Activated naive CD8-positive, alpha-beta T cell treated with anti-CD3 and anti-CD28 coated beads, Interleukin-2, amount 50 U/mL, for 24 hours (primary cell): ENCODE measurements around the gene SRPK2.

Source experiments
- ATAC-seq: fragments of 150-1000 bp; cut with Tn5 transposase; one replicate; pipeline ENCODE4 v1.10.0; 2021
- DNase-seq: peaks from one replicate; pipeline ENCODE4 v3.0.0; 2021
- H3K27ac Mint-ChIP-seq: one replicate; pipeline ENCODE4 v1.8.0; 2021; ENCODE audit warnings: mild to moderate bottlenecking, mixed read lengths
- H3K27me3 Mint-ChIP-seq: one replicate; pipeline ENCODE4 v1.8.0; 2021; ENCODE audit warnings: mixed read lengths
- H3K36me3 Mint-ChIP-seq: one replicate; pipeline ENCODE4 v1.8.0; 2021; ENCODE audit warnings: low read depth, mixed read lengths
- H3K4me1 Mint-ChIP-seq: one replicate; pipeline ENCODE4 v1.8.0; 2021; ENCODE audit warnings: mixed read lengths
- H3K4me3 Mint-ChIP-seq: one replicate; pipeline ENCODE4 v1.8.0; 2021; ENCODE audit warnings: mild to moderate bottlenecking, moderate library complexity, mixed read lengths
- H3K9me3 Mint-ChIP-seq: one replicate; pipeline ENCODE4 v1.8.0; 2021; ENCODE audit warnings: mixed read lengths

SRPK2 gene

DNA sequence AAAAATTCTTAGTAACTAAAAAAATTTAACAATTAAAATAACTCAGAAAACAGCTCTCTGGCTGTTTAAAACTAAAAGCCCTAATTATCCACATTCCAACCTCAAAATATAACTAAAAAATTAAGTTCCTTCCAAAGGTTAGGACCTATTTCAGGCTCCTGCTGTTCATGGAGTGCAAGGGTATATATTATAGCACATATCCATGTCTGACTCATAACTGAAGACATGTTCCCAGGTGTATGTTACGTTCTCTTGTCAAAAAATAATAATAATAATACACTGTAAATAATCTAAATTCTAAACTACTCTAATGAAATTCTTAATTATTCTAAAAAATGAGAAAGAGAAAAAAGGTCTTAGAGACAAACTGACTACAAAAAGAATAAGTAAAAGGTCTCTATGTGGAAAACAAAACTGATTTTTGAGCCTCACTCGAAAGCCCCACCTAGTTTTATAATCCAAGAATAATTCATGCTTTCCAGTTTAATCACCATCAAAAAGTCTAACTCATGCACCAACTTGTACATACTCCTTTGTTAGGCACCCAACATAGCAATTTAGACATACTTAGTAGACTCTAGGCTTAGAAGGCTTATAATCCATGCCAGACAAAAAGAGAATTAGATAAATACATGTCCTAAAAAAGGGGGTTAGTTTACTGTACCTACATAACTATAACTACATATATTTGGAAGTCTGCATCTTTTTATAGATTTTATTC, 203.3 kb downstream of the SRPK2 start:
- no peaks in the 10 kb centered on the region for H3K9me3 Mint-ChIP-seq
- no peak overlapping the region for H3K27ac Mint-ChIP-seq
- H3K36me3 Mint-ChIP-seq: peaks cover 8% of the 10 kb centered on the region
- ATAC-seq: no peak
- H3K4me3 Mint-ChIP-seq: no peak overlapping the region
- no peak for DNase-seq
- peaks cover 14% of the 10 kb centered on the region for H3K4me1 Mint-ChIP-seq
- no peaks in the 10 kb centered on the region for H3K27me3 Mint-ChIP-seq

DNA sequence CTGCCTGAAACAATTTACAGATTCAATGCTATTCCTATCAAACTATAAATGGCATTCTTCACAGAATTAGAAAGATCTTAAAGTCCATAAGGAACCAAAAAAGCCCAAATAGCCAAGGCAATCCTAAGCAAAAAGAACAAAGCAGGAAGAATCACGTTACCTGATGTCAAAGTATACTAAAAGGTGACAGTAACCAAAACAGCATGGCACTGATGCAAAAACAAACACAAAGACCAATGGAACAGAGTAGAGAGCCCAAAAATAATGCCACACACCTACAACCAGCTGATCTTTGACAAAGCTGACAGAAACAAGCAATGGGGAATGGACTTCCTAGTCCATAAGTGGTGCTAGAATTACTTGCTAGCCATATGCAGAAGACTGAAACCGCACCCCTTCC, 208.7 kb downstream of the SRPK2 start:
- no peaks in the 10 kb centered on the region for H3K27me3 Mint-ChIP-seq
- H3K36me3 Mint-ChIP-seq: peaks cover 11% of the 10 kb centered on the region
- DNase-seq (no peak), ATAC-seq (no peak)
- peaks cover 6% of the 10 kb centered on the region for H3K9me3 Mint-ChIP-seq
- no peak overlapping the region for H3K4me3 Mint-ChIP-seq
- H3K4me1 Mint-ChIP-seq: peaks cover 2% of the 10 kb centered on the region
- H3K27ac Mint-ChIP-seq: no peak overlapping the region

DNA sequence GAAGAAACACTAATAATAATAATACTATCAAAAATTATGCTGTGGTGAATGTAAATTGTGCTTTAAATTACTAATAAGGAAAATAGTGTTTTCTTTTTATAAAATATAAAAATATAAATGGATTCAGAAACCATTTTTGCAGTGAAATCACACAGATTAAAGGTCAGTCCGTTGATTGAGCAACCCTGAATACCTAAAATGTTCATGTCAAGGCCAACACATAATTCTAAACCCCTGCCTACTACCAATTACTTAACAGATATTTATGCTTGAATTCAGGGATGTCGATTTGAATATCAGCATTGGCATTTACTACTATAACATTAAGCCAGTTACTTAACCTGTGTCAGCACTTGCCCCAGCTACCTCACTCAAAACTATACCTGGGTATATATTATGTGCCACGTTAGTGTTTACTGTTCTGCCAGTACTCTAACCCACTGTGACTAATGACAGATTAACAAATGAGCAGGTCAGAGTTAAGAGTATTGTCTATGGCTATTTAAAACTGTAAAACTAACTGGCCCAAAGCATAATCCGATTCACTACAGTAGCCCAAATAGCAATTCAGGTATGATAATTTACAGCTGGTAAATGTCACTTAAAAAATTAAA, 209.7 kb downstream of the SRPK2 start:
- peaks cover 6% of the 10 kb centered on the region for H3K9me3 Mint-ChIP-seq
- no peaks in the 10 kb centered on the region for H3K27me3 Mint-ChIP-seq
- H3K36me3 Mint-ChIP-seq: peaks cover 11% of the 10 kb centered on the region
- ATAC-seq (no peak), DNase-seq (no peak)
- peaks cover 7% of the 10 kb centered on the region for H3K4me1 Mint-ChIP-seq
- H3K27ac Mint-ChIP-seq: no peak overlapping the region
- no peak overlapping the region for H3K4me3 Mint-ChIP-seq

DNA sequence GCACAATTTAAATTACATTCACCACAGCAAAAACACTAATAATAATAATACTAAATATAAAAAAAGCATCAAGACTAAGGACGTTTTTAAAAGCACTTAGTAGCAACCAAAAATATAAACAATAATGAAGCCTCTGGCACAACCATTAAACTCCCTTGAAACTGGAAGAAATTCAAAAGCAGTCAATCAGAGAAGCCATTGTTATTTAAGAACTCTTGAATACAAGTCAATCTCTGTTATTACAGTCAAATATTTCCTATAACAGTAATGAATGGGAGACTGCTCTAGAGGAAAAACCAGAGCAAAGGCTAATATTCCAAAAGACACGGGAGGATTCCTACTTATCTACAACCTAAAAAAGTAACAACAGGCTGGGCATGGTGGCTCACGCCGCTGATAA, 210.5 kb downstream of the SRPK2 start:
- Mint-ChIP-seq H3K9me3 (peaks cover 6% of the 10 kb centered on the region), H3K4me3 (no peak overlapping the region), H3K4me1 (peaks cover 9% of the 10 kb centered on the region), H3K36me3 (peaks cover 11% of the 10 kb centered on the region), H3K27me3 (no peaks in the 10 kb centered on the region), H3K27ac (no peak overlapping the region)
- ATAC-seq (no peak), DNase-seq (no peak)

DNA sequence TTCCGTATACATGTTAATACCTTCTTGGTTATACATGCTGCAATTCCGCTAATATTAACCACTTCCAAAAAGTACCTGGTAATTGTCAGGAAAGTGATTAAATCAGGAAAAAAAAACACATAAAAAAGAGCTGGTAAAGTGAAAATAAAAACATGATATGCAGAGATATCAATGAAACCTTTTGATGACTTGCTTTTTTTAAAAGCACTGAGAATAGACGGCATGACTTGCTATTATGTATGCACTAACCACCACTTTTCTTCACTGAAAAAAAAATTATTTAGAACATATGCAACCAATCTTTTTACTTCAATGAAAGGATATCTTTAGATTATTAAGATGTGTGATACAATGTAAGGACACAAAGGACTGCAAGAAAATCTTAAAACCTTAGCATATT, 211.7 kb downstream of the SRPK2 start:
- ATAC-seq (no peak), DNase-seq (no peak)
- H3K36me3 Mint-ChIP-seq: peaks cover 11% of the 10 kb centered on the region

DNA sequence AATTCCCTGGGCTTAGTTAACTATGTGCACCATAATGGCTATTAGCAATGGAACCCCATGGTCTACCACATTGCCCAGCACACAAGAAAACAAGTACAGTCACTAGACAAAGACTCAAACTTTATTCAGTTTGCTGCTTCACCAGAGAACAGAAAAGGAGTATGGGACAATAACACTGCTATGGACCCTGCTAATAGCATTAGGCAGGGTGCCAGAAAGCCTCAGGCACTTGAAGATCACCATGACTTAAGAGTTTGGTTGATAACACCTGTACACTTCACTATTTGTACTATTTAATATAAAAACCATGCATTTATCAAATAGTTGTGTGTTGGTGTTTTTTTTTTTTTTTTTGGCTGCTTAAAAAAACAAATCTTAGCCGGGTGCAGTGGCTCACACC, 215.1 kb downstream of the SRPK2 start:
- no peaks in the 10 kb centered on the region for H3K9me3 Mint-ChIP-seq
- H3K36me3 Mint-ChIP-seq: peaks cover 5% of the 10 kb centered on the region
- no peak overlapping the region for H3K4me3 Mint-ChIP-seq
- ATAC-seq (no peak), DNase-seq (no peak)
- H3K27me3 Mint-ChIP-seq: no peaks in the 10 kb centered on the region
- H3K27ac Mint-ChIP-seq: no peak overlapping the region
- H3K4me1 Mint-ChIP-seq: peaks cover 11% of the 10 kb centered on the region

More for the DNA sequence above, 211.7 kb downstream of the SRPK2 start:
- H3K27ac Mint-ChIP-seq: no peak overlapping the region
- H3K9me3 Mint-ChIP-seq: peaks cover 6% of the 10 kb centered on the region
- H3K27me3 Mint-ChIP-seq: no peaks in the 10 kb centered on the region
- no peak overlapping the region for H3K4me3 Mint-ChIP-seq
- H3K4me1 Mint-ChIP-seq: peaks cover 11% of the 10 kb centered on the region

DNA sequence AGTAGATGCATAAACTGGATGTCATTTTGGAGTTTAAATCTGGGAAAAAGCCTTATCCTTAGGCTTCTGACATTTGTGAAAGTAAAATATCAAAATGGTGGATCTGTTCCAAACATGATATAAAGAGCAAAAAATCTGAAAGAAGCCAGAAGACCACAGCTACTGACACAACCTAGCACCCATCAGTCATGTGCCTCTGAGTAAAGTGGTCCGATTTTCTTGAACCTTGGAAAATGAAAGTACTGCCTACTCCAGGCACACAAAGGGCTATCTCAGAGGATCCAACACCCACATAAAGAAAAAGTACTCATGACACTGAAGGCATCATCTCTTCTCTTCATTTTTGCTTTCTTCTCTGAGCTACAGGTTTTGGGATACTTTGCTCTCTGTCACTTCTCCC, 224.0 kb downstream of the SRPK2 start:
- DNase-seq (no peak), ATAC-seq (no peak)
- Mint-ChIP-seq H3K4me3 (no peak overlapping the region), H3K4me1 (no peaks in the 10 kb centered on the region), H3K9me3 (no peaks in the 10 kb centered on the region), H3K36me3 (peaks cover 51% of the 10 kb centered on the region), H3K27me3 (no peaks in the 10 kb centered on the region), H3K27ac (no peak overlapping the region)

DNA sequence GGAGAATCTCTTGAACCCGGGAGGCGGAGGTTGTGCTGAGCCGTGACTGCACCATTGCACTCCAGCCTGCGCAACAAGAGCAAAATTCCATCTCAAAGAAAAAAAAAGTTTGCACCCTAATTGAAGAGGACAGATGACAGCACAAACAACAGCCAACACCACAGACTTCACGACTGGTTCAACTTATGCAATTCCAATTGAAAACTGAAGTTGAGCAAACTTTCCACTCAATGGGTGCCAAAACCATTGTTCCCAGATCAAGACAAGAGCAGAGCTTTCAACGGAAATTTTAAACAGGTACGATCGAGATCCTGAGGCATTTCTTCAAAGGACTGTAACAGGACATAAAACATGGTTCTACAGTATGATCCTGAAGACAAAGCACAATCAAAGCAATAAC, 225.0 kb downstream of the SRPK2 start:
- Mint-ChIP-seq H3K36me3 (peaks cover 47% of the 10 kb centered on the region), H3K9me3 (no peaks in the 10 kb centered on the region), H3K27me3 (no peaks in the 10 kb centered on the region), H3K27ac (no peak overlapping the region), H3K4me3 (no peak overlapping the region), H3K4me1 (no peaks in the 10 kb centered on the region)
- DNase-seq (no peak), ATAC-seq (no peak)

DNA sequence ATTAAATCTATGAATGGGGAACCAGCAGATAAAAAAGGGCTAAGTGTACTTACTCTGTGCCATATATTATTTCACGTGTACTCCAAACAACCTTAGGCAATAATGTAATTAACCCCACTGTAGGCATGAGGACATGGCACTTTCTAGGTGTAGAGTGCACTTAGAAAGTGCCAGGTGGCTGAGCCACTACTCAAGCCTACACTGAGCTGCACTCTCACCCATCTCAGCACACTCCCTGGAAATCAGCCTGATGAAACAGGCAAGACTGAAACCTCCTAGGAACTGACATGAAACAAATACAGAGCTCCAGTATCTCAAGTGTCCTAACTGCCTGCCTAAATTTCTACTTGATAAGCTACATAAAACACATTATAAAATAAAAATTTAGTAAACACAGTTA, 227.4 kb downstream of the SRPK2 start:
- H3K4me3 Mint-ChIP-seq: no peak overlapping the region
- H3K36me3 Mint-ChIP-seq: peaks cover 32% of the 10 kb centered on the region
- no peak overlapping the region for H3K27ac Mint-ChIP-seq
- no peaks in the 10 kb centered on the region for H3K27me3 Mint-ChIP-seq
- DNase-seq: no peak
- no peak for ATAC-seq
- H3K4me1 Mint-ChIP-seq: peaks cover 12% of the 10 kb centered on the region
- H3K9me3 Mint-ChIP-seq: no peaks in the 10 kb centered on the region

DNA sequence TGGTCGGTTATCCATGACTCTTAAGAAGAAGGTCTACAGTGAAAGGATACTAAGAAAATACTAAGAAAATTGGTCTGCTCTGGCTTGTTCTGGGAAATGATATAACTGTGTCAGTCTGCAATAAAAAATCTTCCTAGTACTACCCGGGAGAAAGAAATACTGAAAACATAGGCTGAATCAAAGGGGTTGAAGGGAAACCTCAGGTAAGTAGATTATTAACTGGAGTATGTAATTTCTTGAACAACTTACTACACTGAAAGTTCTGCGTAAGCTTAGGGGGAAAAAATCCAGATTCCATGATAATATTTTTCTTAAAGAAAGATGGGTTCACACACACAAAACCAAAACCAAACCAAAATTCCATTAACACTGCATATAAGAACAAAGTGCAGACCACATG, 231.4 kb downstream of the SRPK2 start:
- peaks cover 25% of the 10 kb centered on the region for H3K4me1 Mint-ChIP-seq
- peak overlapping the region; percentile 8 for H3K27ac Mint-ChIP-seq
- H3K4me3 Mint-ChIP-seq: no peak overlapping the region
- H3K9me3 Mint-ChIP-seq: no peaks in the 10 kb centered on the region
- ATAC-seq: peak; percentile 15
- H3K27me3 Mint-ChIP-seq: no peaks in the 10 kb centered on the region
- DNase-seq: no peak
- peaks cover 5% of the 10 kb centered on the region for H3K36me3 Mint-ChIP-seq

DNA sequence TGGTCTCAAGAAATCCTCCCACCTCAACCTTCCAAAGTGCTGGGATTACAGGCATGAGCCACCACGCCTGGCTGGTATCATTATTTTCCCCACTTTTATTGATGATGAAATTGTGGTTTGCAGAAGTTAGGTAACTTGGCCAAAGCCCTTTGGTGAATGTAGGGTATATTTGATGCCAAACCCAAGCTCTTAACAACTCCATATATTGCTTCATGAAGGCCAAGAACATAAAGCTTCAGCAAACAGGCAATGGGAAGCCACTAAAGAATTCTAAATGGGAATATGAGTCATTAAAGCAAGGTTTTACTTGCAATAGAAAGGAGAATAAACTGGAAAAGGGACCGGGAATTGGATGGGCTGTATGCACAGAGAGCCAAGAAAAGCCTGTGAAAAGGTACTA, 232.0 kb downstream of the SRPK2 start:
- Mint-ChIP-seq H3K4me1 (peaks cover 25% of the 10 kb centered on the region), H3K36me3 (peaks cover 5% of the 10 kb centered on the region), H3K4me3 (no peak overlapping the region), H3K9me3 (no peaks in the 10 kb centered on the region), H3K27me3 (no peaks in the 10 kb centered on the region), H3K27ac (peak overlapping the region; percentile 8)
- DNase-seq (no peak), ATAC-seq (no peak)

DNA sequence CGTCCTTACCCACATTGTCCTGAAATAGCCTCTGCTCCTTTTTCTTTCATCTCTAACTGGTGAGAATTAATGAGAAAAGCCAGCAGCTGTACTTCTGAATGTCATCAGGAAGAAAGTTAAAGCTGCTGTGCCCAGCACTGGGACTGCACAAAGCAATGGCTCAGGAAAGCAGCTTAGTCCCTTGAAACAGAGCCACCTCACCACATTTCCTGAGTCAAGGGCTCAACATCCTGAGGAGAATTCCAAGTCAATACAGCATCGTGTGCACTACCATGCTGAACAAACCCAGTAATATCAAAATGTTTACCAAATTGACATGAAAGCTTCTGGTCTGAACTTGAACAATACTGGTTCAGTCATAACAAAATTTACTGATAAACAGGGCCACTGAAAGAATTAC, 234.6 kb downstream of the SRPK2 start:
- ATAC-seq (no peak), DNase-seq (no peak)
- Mint-ChIP-seq H3K27me3 (no peaks in the 10 kb centered on the region), H3K9me3 (no peaks in the 10 kb centered on the region), H3K4me3 (no peak overlapping the region), H3K4me1 (peaks cover 41% of the 10 kb centered on the region), H3K27ac (no peak overlapping the region), H3K36me3 (peaks cover 6% of the 10 kb centered on the region)

DNA sequence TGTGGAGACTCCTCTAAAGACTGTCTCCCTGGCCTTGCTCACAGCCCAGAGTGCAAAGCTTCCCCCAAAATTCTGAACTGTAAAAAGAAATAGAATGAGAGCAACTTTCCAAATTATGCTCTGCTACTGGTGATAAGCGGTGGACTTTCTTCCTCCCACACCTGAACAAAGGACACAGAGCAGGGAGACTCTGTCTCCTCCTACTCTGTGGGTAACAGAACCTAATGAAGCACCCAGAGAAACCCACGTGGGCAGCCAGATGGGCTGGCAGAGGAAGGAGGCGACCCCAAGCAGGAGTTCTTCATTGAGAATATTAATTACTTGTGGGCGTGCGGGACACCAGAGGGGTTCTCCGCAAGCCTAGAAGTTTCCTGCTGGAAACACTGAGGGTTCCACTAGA, 235.2 kb downstream of the SRPK2 start:
- DNase-seq (no peak), ATAC-seq (peak; percentile 29)
- Mint-ChIP-seq H3K27me3 (no peaks in the 10 kb centered on the region), H3K9me3 (no peaks in the 10 kb centered on the region), H3K36me3 (peaks cover 6% of the 10 kb centered on the region), H3K4me3 (no peak overlapping the region), H3K27ac (peak overlapping the region; percentile 29), H3K4me1 (peaks cover 41% of the 10 kb centered on the region)

DNA sequence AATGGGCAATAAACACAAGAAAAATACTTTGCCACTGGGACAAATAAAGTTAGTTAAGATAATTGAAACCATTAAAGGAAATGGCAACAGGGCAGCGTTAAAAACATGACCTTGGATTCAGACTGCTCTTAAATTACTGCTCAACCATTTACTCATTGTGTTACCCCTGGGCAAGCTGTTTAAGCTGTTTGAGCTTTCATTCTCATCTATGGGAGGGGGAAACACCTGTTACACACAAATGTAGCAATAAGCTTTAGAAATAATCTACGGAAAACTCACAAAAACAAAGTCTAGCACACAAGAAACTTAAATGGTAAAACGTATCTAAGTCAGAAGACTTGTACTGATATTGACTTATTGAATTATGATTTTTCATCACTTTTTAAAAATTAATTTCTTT, 237.6 kb downstream of the SRPK2 start:
- Mint-ChIP-seq H3K4me3 (no peak overlapping the region), H3K4me1 (peaks cover 29% of the 10 kb centered on the region), H3K27me3 (no peaks in the 10 kb centered on the region), H3K27ac (no peak overlapping the region), H3K9me3 (no peaks in the 10 kb centered on the region), H3K36me3 (peaks cover 8% of the 10 kb centered on the region)
- DNase-seq (no peak), ATAC-seq (no peak)

DNA sequence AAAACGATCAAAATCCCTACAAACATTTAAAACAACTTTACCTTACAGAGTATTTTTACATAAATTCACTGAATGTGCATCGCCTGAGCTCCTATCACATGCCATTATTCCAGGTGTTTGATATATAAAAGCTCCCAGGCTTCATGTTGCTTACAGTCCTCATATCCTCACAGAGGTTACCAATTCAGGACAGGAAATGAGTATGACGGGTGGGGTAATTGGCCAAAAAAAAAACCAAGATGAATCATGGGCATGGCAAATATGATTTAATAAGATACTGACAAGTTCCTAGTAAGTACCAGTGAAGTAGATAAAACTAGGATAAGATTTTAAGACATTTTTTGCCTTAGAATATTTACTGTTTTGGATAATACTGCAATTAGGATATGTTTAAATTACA, 238.9 kb downstream of the SRPK2 start:
- DNase-seq: no peak
- no peak overlapping the region for H3K4me3 Mint-ChIP-seq
- H3K36me3 Mint-ChIP-seq: peaks cover 8% of the 10 kb centered on the region
- no peaks in the 10 kb centered on the region for H3K27me3 Mint-ChIP-seq
- H3K9me3 Mint-ChIP-seq: no peaks in the 10 kb centered on the region
- peak overlapping the region; percentile 58 for H3K27ac Mint-ChIP-seq
- H3K4me1 Mint-ChIP-seq: peaks cover 29% of the 10 kb centered on the region
- ATAC-seq: peak; percentile 63
